WI38 (cell line): ENCODE data around the gene VEPH1.

Source experiments
- H3K4me3 ChIP-seq: 2 replicates; pipeline ENCODE4 v1.5.1; 2011; ENCODE audit warnings: low read depth, mild to moderate bottlenecking, control low read depth, low read length
- TF ChIP-seq, protein P1 (sequence below): IDR thresholded peaks from 2 replicates; pipeline ENCODE4 v1.5.1; 2012; ENCODE audit warnings: low read depth, mild to moderate bottlenecking, control low read depth, low read length

VEPH1 gene

GRCh38 chr3:157369727-157370421, 133.3 kb downstream of the VEPH1 start:
- TF ChIP-seq, protein P1, sequence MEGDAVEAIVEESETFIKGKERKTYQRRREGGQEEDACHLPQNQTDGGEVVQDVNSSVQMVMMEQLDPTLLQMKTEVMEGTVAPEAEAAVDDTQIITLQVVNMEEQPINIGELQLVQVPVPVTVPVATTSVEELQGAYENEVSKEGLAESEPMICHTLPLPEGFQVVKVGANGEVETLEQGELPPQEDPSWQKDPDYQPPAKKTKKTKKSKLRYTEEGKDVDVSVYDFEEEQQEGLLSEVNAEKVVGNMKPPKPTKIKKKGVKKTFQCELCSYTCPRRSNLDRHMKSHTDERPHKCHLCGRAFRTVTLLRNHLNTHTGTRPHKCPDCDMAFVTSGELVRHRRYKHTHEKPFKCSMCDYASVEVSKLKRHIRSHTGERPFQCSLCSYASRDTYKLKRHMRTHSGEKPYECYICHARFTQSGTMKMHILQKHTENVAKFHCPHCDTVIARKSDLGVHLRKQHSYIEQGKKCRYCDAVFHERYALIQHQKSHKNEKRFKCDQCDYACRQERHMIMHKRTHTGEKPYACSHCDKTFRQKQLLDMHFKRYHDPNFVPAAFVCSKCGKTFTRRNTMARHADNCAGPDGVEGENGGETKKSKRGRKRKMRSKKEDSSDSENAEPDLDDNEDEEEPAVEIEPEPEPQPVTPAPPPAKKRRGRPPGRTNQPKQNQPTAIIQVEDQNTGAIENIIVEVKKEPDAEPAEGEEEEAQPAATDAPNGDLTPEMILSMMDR = no peak
- no peak overlapping the region for H3K4me3 ChIP-seq

DNA sequence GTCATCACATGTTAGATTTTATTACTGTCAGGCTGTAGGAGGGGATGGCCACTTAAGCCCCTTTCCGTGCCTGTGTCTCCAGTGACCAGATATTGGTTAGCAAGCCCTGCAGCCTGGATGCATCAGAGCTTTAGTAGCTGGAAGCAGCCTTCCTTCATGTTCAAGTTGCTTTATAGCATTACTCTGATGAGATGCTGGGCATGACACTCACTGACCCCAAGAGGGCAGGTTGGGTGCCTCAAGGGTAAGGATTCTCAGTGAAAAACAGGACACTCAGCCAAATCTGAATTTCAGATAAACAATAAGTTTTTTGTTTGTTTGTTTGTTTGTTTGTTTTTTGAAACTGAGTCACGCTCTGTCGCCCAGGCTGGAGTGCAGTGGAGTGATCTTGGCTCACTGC, 135.0 kb downstream of the VEPH1 start:
- no peak overlapping the region for H3K4me3 ChIP-seq
- TF ChIP-seq, protein P1 = no peak

DNA sequence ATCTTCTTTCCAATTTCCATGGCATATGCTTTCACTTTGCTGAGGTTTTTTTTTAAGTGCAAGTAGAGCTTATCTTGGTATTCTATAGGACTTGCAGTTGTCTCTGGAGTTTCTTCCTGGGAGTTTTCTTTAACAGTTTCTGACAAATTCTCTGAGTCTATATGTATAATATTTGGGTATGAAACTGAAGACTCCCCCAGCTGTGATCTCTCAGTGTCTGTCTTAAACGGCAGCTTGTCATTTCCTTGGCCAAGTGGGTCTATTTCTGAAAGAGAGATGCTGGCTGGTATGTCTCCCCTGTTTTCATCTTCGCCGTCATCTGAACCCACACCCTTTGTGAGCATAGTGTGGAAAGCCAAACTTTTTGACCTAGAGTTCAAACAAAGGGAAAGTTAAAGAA, 139.8 kb downstream of the VEPH1 start:
- TF ChIP-seq, protein P1 = no peak
- H3K4me3 ChIP-seq = no peak overlapping the region

GRCh38 chr3:157362348-157362747, 140.9 kb downstream of the VEPH1 start:
- TF ChIP-seq, protein P1 = no peak
- H3K4me3 ChIP-seq = no peak overlapping the region

- H3K4me3 ChIP-seq = no peak overlapping the region
Measured at GRCh38 chr3:157360044-157360443, 143.2 kb downstream of the VEPH1 start.

DNA sequence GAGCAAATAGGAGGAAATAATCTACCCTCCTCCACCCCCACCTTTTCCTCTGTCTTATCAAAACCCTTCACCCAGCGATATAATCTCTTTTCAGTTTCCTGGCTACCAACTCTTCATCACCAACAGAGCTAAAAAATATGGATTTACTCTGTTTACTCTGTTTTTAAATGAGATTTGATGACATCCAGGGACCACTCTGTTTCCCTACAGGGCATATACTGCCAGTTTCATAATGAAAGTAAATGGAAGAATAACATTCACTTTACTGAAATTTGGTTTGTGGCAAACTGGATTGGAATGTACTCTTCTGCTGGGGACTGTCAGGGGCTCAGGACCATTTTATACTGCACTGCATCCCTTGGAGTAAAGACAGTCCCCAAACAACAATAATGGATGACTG, 146.7 kb downstream of the VEPH1 start:
- TF ChIP-seq, protein P1 = no peak
- H3K4me3 ChIP-seq = no peak overlapping the region

More at GRCh38 chr3:157360044-157360443, 143.2 kb downstream of the VEPH1 start:
- TF ChIP-seq, protein P1 = no peak

GRCh38 chr3:157355276-157355675, 147.9 kb downstream of the VEPH1 start:
- H3K4me3 ChIP-seq = no peak overlapping the region
- TF ChIP-seq, protein P1 = no peak
